GM18870 (cell line): ENCODE data around the gene GREB1L.

ENCODE experiments used
- ATAC-seq: cut with Tn5 transposase; IDR thresholded peaks from one replicate; pipeline ENCODE4 v1.9.1; 2021; ENCODE audit warnings: moderate library complexity; ENCODE audit not compliant: unreplicated experiment

Gene GREB1L

GRCh38 chr18:21548647-21549046 is 306.6 kb downstream of the GREB1L start:
- no peak for ATAC-seq

GRCh38 chr18:21550510-21550970 is 308.5 kb downstream of the GREB1L start:
- no peak for ATAC-seq

- no peak for ATAC-seq
These were observed 315.7 kb downstream of the GREB1L start for GRCh38 chr18:21557607-21558253.

GRCh38 chr18:21559195-21559594 is 317.2 kb downstream of the GREB1L start:
- ATAC-seq, result no peak

- no peak for ATAC-seq
These were observed 329.7 kb downstream of the GREB1L start for GRCh38 chr18:21571772-21572171.
